Loucy (cell line): ENCODE data around the gene SEC24A.
"Not testable (repeated sequence)": the region's sequence is repeated elsewhere in the genome, so short reads cannot be mapped to it uniquely, and the experiment has no call there.

Experiments
- H2AFZ ChIP-seq: fragments of 200-600 bp; sonication (generic); 2 replicates; pipeline ENCODE4 v1.6.0; 2016; ENCODE audit warnings: antibody characterized with exemption, mild to moderate bottlenecking, low read length, moderate library complexity
- H3F3A ChIP-seq: fragments of 200-600 bp; 2 replicates; pipeline ENCODE4 v1.6.0; 2016; ENCODE audit warnings: antibody characterized with exemption, low read depth, mild to moderate bottlenecking
- H3K27me3 ChIP-seq: fragments of 200-600 bp; sonication (generic); 2 replicates; pipeline ENCODE4 v1.6.1; 2014; ENCODE audit warnings: low read length, mild to moderate bottlenecking; ENCODE audit not compliant: insufficient read depth, poor library complexity, severe bottlenecking
- H3K36me3 ChIP-seq: fragments of 200-600 bp; sonication (generic); 2 replicates; pipeline ENCODE4 v1.6.1; 2016; ENCODE audit warnings: low read length; ENCODE audit not compliant: insufficient read depth
- H3K4me1 ChIP-seq: fragments of 200-600 bp; sonication (generic); 2 replicates; pipeline ENCODE4 v1.5.1; 2014; ENCODE audit warnings: low read length, mild to moderate bottlenecking; ENCODE audit not compliant: insufficient read depth, poor library complexity, severe bottlenecking
- H3K4me2 ChIP-seq: fragments of 200-600 bp; sonication (generic); 2 replicates; pipeline ENCODE4 v1.6.0; 2014; ENCODE audit warnings: antibody characterized with exemption, low read length, low read depth, mild to moderate bottlenecking; ENCODE audit not compliant: poor library complexity, severe bottlenecking
- H3K4me3 ChIP-seq: fragments of 200-600 bp; sonication (generic); 2 replicates; pipeline ENCODE4 v1.5.1; 2014; ENCODE audit warnings: low read length, mild to moderate bottlenecking, mixed read lengths; ENCODE audit not compliant: poor library complexity, severe bottlenecking
- H3K79me2 ChIP-seq: fragments of 200-600 bp; sonication (generic); 2 replicates; pipeline ENCODE4 v1.6.1; 2014; ENCODE audit warnings: low read length; ENCODE audit not compliant: insufficient read depth
- H3K9ac ChIP-seq: fragments of 200-600 bp; sonication (generic); 2 replicates; pipeline ENCODE4 v1.6.0; 2014; ENCODE audit warnings: mild to moderate bottlenecking, low read depth, low read length, moderate library complexity; ENCODE audit not compliant: poor library complexity, severe bottlenecking
- H3K9me2 ChIP-seq: fragments of 200-600 bp; sonication (generic); replicated peaks from 2 replicates; pipeline ENCODE4 v1.6.1; 2016; ENCODE audit warnings: low read depth, low read length, mixed read lengths
- H3K9me3 ChIP-seq: fragments of 200-600 bp; sonication (generic); 2 replicates; pipeline ENCODE4 v1.6.1; 2014; ENCODE audit warnings: mild to moderate bottlenecking, antibody characterized with exemption, low read length, low read depth; ENCODE audit not compliant: insufficient read depth
- H4K20me1 ChIP-seq: fragments of 200-600 bp; sonication (generic); 2 replicates; pipeline ENCODE4 v1.6.0; 2014; ENCODE audit warnings: antibody characterized with exemption, low read length, mild to moderate bottlenecking; ENCODE audit not compliant: insufficient read depth, poor library complexity, severe bottlenecking
- EZH2phosphoT487 ChIP-seq: fragments of 200-600 bp; IDR thresholded peaks from 2 replicates; pipeline ENCODE4 v1.6.1; 2018; ENCODE audit warnings: antibody characterized with exemption, mild to moderate bottlenecking, moderate library complexity, borderline replicate concordance
- TF ChIP-seq, protein P1 (sequence below): fragments of 200-600 bp; sonication (generic); conservative IDR thresholded peaks from 2 replicates; pipeline ENCODE4 v1.5.1; 2014; ENCODE audit warnings: mild to moderate bottlenecking, antibody characterized with exemption, low read length

The SEC24A gene

DNA sequence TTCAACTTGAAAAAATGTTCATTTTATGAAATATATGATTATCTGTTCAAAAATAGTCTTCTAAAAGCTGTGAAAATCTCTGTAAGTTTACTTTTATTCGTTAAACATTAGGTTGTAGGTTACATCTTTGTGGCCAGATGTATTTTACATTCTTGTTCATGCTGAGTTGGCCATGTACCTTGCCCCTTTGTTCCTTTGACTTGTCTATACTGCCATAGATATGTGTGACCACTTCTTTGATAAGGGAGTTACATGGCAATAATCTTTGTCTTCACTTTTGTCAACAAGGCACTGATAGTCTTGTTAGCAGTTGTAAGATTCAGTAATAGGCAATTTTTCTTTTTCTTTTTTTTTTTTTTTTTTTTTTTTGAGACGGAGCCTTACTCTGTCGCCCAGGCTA lies 15.9 kb downstream of the SEC24A start:
- Histone ChIP-seq H3K9ac (no peak overlapping the region), H4K20me1 (peaks cover 4% of the 10 kb centered on the region), H3K27me3 (no peaks in the 10 kb centered on the region), H3K9me2 (no peaks in the 10 kb centered on the region), H3K4me2 (no peak overlapping the region), H3K9me3 (no peaks in the 10 kb centered on the region), H3K4me1 (no peaks in the 10 kb centered on the region), H3K79me2 (peaks cover 13% of the 10 kb centered on the region; the same call in 1 of the 2 replicates), H3F3A (no peaks in the 10 kb centered on the region), H2AFZ (no peak overlapping the region), H3K36me3 (peaks cover 19% of the 10 kb centered on the region; the same call in 1 of the 2 replicates), H3K4me3 (no peak overlapping the region)
- TF ChIP-seq, protein P1, sequence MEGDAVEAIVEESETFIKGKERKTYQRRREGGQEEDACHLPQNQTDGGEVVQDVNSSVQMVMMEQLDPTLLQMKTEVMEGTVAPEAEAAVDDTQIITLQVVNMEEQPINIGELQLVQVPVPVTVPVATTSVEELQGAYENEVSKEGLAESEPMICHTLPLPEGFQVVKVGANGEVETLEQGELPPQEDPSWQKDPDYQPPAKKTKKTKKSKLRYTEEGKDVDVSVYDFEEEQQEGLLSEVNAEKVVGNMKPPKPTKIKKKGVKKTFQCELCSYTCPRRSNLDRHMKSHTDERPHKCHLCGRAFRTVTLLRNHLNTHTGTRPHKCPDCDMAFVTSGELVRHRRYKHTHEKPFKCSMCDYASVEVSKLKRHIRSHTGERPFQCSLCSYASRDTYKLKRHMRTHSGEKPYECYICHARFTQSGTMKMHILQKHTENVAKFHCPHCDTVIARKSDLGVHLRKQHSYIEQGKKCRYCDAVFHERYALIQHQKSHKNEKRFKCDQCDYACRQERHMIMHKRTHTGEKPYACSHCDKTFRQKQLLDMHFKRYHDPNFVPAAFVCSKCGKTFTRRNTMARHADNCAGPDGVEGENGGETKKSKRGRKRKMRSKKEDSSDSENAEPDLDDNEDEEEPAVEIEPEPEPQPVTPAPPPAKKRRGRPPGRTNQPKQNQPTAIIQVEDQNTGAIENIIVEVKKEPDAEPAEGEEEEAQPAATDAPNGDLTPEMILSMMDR: no peak
- TF ChIP-seq EZH2phosphoT487: no peak

DNA sequence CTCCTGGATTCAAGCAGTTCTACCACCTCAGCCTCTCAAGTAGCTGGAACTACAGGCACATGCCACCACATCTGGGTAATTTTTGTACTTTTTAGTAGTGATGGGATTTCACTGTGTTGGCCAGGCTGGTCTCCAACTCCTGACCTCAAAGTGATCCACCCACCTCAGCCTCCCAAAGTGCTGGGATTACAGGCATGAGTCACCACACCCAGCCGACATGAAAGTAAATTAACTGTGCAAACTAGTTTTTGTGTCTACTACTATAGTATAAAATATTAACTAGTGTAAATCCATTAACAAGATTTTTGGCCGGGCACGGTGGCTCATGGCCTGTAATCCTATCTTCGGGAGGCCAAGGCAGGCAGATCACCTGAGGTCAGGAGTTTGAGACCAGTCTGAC lies 25.0 kb downstream of the SEC24A start:
- H3K9me2 ChIP-seq, H3K27me3 ChIP-seq, H3K79me2 ChIP-seq, H3K4me2 ChIP-seq, H4K20me1 ChIP-seq, H3K9me3 ChIP-seq, H3K4me3 ChIP-seq, H2AFZ ChIP-seq, H3F3A ChIP-seq, H3K9ac ChIP-seq, H3K4me1 ChIP-seq: not testable (repeated sequence)
- peaks cover 29% of the 10 kb centered on the region; the same call in 1 of the 2 replicates for H3K36me3 ChIP-seq

DNA sequence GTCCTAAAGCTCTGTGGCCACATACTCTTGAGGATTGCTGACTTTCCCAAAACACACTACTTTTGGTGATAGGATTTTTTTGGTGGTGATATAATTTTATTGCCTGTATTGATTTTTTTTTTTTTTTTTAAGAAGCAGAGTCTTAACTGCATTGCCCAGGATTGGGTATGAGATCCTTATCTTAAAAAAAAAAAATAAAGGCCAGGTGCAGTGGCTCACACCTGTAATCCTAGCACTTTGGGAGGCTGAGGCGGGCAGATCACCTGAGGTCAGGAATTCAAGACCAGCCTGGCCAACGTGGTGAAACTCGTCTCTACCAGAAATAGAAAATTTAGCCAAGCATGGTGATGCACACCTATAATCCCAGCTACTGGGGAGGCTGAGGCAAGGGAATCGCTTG lies 28.8 kb downstream of the SEC24A start:
- not testable (repeated sequence) for H3K9me3 ChIP-seq, H4K20me1 ChIP-seq, H2AFZ ChIP-seq, H3F3A ChIP-seq, H3K9me2 ChIP-seq, H3K79me2 ChIP-seq, H3K9ac ChIP-seq, H3K4me1 ChIP-seq, H3K4me3 ChIP-seq, H3K27me3 ChIP-seq, H3K4me2 ChIP-seq
- peaks cover 36% of the 10 kb centered on the region; the same call in 1 of the 2 replicates for H3K36me3 ChIP-seq

DNA sequence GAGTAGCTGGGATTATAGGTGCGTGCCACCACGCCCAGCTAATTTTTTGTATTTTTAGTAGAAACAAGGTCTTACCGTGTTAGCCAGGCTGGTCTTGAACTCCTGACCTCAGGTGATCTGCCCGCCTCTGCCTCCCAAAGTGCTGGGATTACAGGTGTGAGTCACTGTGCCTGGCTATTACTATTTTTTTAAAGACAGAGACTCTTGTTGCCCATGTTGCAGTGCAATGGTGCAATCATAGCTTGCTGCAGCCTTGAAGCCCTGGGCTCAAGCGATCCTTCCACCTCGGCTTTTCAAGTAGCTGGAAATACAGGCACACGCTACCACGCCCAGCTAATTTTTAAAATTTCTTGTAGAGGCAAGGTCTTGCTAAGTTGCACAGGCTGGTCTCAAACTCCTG lies 41.6 kb downstream of the SEC24A start:
- H3K36me3 ChIP-seq: peaks cover 25% of the 10 kb centered on the region; the same call in 1 of the 2 replicates
- not testable (repeated sequence) for H3K79me2 ChIP-seq, H3K9me2 ChIP-seq

DNA sequence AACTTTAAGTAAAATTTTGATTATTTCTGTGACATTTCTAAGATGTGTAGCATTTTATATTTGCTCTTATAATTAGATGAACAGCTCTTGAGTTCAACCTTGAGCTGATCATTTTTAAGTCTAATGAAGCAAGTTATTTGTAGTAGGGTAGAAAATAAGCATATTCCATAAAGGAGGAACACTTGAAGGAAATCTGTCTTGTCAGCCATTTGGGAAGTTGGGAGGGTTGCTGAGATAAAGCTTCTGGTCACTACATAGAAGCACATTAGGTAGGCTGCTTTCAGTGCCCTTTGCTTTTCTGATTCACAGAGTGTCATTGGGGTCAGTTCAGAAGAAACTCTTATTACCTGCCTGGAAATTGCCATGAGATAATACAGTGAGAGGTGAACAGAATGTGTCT lies 44.1 kb downstream of the SEC24A start:
- Histone ChIP-seq H3K4me3 (no peak overlapping the region), H3F3A (no peaks in the 10 kb centered on the region), H3K79me2 (no peaks in the 10 kb centered on the region), H3K27me3 (no peaks in the 10 kb centered on the region), H3K36me3 (peaks cover 18% of the 10 kb centered on the region; the same call in 1 of the 2 replicates), H4K20me1 (no peaks in the 10 kb centered on the region), H3K9me2 (no peaks in the 10 kb centered on the region), H3K9me3 (no peaks in the 10 kb centered on the region), H2AFZ (no peak overlapping the region), H3K4me2 (no peak overlapping the region), H3K9ac (no peak overlapping the region), H3K4me1 (no peaks in the 10 kb centered on the region)
- TF ChIP-seq, protein P1: no peak
- no peak for TF ChIP-seq EZH2phosphoT487

More for the DNA sequence above, 41.6 kb downstream of the SEC24A start:
- not testable (repeated sequence) for H3K9me3 ChIP-seq, H2AFZ ChIP-seq, H3K4me2 ChIP-seq, H3F3A ChIP-seq, H3K4me3 ChIP-seq, H4K20me1 ChIP-seq, H3K4me1 ChIP-seq, H3K27me3 ChIP-seq, H3K9ac ChIP-seq
